Inflammatory macrophage (primary cell): ENCODE measurements around the gene ADTRP.

ENCODE experiments used
- DNase-seq, 2 donors: peaks; one replicate each; pipeline ENCODE4 v3.0.0-alpha.2; 2020 to 2022

ADTRP gene

DNA sequence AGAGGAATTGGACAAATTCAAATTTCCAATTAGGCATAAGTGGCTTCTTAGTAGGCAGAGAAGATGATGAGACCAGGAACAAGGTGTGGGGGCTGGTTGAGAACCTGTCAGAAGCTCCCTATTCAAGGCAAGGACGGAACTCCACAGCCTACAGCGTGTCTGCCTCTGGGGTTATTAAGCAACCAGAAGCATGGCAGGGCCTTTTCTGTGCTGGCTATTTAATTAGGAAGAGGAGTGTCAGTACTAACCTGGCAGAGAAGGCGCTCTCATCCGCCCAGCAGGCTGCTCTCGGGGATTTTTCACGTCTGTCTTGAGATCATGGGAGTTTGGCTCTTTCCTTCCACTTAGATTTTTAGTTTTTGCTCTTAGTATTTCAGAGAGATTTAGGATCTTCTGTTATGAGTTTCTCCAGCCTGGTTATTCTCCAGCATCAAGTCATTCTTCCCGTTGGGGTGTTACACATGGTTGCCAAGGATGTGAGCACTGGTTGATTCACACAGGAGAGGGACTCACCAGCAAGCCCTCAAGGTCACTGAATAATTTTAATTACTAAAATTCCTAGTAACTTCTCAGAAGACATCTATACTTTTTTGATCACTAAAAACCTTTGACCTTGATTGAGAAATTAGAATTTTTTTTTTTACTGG, 23.9 kb downstream of the ADTRP start:
- no peak for DNase-seq

DNA sequence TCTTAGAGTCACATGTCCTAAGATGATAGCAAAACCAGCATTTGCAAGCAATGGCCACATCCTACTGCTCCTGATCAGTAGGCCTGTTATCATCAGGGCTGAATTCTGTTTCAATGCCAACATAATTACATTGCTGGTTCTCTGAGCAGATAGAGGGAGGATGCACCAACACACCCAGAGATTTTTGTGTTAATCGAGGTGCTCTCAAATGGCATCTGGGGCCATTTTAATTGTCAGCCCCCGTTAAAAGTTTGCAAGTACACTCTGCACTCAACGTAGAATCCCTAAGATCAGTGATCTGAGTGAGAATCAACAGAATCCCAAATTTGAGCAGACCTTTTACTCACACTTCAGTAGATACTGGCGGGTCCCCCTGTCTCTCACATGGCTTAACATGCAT, 24.8 kb downstream of the ADTRP start:
- DNase-seq, result no peak

DNA sequence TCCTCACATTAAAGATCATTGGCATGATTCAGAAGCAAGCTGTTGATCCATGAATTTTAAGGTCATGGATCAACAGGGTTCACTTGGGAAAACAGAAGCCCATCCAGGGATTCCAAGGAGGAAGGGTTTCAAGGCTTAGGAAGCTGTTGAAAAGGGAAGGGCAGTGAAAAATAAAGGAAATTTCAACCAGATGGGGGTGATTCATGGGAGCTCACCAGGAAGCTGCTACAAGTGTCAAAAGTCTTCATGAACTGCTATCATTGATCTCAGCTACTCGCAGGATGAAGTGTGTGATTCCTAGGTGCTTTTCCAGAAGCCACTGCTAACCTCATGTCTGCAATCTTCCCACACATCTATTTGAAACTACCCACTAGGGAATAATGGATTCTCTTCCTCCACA, 26.2 kb downstream of the ADTRP start:
- DNase-seq, result no peak

DNA sequence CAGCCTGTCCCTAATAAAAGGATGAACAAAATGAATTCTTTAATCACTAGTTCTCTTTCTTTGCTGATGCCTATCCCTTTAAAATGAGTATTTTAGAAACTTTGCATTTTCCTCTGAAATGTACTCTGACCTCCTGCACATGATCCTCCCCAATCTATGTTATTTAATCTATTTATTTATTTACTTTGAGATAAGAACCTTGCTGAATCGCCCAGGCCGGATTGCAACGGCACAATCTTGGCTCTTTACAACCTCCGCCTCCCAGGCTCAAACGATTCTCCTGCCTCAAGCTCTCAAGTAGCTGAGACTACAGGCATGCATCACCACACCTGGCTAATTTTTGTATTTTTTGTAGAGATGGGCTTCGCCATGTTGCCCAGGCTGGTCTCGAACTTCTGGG, 27.9 kb downstream of the ADTRP start:
- DNase-seq, result no peak

DNA sequence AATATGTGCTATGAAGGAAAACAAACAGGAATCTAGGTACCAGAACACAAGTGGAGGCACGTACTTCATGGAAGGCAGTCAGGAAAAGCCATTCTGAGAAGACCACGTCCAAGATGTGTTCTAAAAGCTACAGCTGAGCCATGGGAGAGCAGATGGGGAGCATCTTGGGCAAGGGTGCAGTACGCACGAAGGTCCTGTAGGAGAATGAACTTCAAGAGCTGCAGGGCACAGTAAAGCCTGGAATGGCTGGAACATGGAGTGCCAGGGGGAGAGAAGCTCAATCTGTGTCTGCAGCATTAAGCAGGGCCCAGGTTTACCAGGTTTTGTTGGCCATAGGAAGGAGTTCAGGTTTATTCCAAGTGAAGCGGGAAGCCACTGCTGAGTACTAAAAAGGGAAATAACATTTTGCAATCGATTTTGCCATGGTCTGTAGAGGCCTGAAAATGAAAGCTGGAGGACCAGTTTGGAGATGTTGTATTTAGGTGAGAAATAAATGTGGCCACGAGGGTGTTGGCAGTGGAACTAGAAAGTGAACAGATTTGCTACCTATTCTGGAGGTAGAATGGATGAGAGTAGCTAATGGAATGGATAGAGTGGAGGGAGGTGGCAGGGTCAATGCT, 29.9 kb downstream of the ADTRP start:
- peak; percentile 42 to 61 for DNase-seq

DNA sequence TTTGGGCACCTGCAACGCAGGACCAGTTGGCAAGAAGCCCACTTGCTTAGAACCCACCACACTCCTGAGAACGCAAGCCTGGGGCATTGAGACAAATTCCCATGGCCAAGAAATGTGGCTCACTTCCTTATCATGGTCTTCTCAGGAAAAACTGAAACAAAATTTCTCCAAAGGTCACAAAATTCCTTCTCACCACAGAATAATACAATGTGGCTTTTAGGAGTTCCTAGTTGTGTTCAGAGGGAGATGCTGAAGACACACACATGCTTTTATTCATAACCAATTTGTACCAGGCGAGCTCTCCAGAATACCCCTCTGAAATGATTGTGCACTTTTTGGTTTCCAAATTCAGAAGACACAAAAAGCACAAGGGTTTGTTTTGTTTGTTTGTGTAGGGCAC, 31.6 kb downstream of the ADTRP start:
- no peak for DNase-seq

DNA sequence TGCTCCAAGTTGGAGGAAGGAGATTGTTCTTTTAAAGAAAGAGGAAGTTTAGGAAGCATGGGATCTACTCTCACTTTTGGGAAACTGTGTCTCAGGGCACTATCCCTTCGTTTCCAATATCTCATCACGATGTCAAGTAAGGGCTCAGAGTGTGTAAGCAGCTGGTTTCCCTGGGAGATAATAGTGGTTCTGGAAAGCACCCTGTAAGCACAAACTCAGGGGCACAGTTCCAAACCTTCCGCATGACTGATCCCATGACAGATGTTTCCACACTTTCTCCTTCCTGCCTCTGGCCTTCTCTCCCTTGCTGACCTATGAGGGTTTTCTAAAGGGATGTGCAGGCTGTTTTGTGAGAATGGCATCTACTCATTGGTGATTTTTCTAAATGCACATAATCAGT, 33.9 kb downstream of the ADTRP start:
- DNase-seq, result peak; percentile 88 to 90

DNA sequence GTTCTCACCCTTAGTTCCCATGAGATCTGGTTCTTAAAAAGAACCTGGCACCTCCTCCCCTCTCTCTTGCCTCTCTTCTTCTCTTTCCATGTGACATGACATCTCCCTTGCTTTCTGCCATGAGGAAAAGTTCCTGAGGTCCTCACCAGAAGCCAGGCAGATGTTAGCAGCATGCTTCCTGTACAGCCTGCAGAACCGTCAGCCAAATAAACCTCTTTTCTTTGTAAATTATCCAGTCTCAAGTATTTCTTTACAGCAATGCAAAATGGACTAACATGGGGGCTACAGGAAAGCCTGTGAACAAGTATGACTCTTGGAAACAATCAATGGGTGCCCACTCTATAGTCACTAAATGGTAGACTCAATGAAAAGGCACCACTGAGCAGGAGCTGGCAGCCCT, 34.5 kb downstream of the ADTRP start:
- no peak for DNase-seq

DNA sequence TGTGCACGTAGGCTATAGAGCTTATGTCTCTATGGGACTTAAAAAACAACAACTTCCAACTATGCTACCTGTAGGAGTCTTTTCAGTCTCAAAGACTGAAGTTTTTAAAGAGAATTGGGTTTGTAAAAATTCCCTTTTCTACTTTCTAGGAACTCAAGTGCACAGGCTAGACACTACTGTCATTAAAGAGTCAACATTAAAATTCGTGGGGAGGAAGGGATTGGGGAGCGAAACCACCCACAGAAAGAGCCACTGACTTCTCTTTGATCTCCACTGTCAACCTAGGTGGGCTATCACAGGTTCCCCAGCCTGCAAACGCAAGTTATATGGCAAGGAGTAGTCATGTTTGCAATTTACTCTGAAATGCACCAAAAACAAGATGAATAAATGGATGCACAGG, 37.7 kb downstream of the ADTRP start:
- no peak for DNase-seq

DNA sequence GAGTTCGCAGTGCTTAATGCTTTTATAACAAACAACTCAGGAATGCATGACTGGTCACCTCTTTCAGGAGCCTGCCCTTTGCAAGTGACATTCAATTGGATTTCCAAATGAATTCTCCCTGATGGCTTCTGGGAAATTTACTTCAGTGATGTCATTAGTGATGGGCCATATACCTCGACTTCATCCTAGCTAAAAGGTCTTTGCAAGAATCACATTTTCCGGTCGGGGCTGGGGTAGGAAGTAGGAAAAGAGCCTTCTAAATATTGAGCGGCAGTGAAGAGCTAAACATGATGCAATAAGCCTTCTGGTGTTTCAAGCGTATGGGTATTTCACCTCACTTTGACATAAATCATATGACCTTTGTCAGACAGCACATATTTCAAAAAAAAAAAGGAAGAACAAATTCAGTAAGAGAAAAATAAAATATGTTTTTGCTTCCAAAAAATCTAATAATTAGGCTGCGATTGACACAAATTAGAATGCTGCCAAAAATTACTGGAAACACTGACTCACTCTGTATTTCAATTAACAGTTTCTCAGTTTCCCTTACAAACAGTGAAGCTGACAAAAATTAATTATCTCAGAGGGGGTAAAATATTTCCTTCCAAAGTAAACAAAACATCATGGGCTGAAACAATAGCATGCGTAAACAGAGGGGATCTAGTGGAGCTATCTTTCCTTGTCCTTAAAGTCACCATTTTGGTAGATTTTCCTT, 39.8 kb downstream of the ADTRP start:
- DNase-seq, result peak; percentile 75 to 81

DNA sequence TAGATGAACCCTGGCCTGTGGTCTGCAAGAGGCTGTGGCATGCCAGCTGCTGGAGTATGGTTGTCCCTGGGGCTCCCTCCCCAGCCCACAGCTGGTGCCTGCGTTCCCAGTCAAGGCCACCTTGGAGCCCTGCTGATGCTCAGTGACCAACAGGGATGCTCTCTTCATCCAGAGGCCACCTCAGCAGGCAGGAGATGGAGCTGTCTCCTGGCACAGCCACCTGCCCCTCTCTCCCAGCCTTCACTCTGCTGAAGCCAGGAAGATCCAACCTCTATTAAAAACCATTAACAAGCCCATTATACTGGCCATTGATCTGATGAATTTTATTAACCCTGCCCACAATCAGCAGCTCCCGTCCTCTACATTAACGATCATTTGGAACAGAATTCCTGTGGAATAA, 40.4 kb downstream of the ADTRP start:
- DNase-seq, result no peak

DNA sequence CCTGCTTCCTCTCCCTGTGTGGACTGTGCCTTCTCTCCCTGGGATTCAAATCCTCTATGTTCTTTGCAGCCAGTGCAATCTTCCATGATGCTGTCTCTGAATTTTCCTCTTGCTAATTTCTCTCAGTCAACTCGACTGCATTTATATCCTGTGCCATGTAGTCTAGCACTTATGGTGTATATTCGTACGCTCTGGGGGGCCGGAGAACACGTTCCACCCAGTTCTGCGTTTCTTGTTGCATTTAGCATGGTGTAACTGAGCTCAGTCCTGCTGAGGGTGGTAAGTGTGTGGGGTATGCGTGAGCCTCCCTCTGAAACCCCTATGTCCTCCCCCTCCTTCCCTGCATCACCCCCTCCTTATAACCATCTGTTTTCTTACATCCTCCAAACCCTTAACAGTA, 42.0 kb downstream of the ADTRP start:
- no peak for DNase-seq

DNA sequence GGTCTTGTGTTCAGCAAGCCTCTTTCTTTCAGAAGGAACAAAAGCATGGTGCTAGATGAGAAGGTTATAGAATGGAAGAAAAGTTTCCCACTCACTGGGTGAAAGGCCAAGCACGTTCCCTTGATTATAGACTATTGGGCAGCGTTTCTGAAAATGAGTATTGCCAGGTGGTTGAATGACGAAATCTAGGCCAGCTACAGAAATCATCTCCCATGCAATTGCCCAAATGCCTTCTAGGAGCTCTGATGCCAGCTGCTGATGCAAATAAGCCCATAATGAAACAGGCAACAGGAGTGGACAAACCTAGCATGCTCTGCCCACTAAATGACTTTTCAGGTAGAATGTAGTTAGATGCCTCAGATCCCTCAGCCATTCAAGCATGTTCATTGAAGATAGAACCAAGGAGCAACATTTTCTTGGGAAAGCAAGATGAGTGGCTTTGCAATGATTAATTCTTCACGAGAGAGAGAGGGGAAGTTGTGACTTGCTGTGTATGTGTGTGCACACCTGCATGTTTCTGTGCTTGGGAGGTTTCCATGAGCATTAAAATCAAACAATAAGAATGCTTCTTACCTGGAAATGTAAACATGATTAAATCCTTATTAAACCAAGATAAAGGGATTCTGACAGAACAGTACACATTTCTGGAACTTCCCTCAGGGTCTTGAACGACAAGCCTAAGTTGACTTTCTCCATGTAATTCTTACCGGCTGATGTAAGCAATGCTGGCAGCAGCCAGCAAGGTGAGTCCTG, 43.6 kb downstream of the ADTRP start:
- DNase-seq, result no peak

DNA sequence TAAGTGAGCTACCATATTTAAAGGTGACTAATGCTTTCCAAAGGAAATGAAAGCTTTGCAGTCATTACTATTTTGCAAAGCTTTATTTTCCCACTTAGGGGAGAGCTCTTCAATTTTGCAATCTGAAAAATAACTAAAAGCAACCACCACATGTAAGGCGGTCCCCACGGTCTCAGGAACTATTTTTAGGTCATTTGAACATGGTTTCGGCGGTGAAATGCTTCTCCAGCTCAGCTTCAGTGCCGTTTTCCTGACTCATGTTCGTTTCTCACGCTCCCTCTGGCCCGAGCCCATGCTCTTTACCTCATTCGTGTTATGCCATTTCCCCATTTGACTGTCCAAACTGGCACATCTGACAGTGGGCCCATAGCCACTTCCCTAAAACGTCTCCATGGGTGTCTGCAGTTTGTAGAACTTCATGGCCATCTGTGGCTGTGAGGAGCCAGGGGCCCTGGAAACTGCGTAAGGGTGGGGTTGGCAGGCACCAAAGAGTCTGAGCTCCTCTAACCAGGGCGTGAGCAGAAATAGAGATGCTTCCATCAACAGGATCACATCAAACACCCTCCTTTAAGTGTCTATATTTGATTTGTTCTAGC, 46.5 kb downstream of the ADTRP start:
- peak; percentile 98 to 99 for DNase-seq

DNA sequence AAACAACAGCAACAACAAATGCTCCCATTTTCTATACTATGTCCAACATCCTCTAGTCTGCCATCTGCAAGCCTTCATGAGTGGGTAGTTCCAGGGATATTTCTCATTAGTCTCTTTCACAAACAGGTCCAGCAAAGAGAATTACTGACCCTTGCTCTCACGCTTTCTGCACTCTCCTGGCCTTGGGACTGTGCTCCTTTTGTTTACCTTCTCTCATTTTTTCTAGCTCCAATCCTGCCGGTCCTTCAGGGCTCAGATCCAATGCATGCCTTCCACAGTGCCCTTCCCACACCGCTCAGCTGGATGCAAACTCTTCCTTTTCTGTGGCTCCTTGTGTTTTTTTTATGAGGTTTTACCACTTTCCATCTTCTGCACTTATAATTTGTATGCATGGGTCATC, 47.2 kb downstream of the ADTRP start:
- peak in 1 of 2 donors; percentile 20 for DNase-seq

DNA sequence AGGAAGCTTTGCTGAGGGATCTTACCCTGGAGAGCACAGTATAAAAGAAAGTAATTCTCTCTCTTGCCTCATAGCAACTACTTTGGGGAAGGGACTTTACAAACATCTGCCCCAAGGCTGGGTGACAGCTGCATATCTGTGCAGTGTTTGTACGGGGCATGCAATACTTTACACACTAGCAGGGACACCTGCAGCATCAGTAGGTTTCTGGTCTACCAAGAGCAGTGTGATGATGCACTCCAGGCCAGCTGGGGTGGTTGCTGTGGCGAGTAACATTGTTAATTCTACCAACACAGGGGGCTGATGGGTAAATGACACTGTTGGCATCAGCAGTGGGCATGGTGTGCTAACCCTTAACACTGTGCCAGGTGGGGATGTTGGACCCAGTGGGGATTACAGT, 48.0 kb downstream of the ADTRP start:
- no peak for DNase-seq

DNA sequence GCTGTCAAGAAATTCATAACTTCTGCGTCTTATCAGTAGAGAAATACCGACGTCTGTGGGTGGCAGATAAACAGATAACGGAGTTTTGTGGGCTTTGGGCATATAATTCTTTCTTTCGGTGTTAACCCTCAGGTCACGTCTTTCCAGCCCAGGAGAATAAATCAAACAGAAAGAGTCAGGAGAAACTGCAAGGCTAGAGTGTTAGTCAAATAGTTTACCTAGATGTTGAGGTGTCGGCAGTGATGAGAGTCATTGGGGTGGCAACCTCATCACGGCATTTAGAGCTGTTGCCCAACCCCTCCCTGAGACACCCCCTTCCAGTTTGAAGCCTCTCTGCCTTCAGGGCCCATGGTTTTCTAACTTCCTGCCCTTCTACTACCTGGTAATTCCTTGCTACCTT, 49.5 kb downstream of the ADTRP start:
- no peak for DNase-seq

DNA sequence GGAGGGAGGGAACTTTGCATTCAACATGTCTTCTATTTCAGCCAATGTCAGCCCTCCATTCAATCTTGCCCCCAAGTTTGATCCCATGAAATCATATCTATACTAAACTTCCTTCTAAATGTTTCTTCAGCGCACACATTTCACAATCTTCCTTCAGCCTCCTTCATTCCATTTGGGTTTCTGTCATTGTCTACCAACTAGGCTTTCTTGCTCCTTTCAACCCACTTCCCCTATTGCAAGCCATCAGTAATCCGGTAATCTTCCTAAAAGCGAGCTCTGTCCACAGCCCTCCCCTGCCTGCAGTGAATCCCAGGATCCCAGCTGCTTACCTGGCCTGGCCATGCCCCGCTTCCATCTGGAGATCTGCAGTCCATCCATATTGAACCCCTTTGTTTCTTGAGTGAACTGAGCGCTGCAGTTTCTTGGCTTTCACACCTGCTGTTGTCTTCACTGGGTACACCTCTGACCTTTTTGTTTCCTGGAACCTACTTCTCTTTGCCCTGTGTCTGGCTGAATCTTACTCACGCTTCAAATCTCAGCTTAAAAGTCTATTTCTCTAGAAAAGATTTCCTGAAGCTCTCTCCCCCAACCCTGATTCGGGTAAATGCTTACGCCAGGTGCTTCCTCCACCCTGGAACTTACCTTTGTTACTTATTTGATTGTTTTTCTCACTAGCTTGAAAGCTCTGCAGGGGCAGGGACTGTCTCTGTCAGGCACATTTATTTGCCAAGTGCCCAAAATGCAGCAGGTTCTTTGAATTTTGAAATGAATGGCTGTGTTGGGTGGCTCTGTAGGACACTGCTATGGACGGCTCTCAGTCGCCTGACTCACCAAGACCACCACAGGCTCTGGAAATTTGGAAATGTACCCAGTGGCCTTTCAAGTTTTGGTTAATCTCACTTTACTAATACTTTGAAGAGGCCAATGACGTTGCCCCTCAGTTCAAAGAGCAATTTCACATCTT, 50.3 kb downstream of the ADTRP start:
- peak; percentile 76 to 87 for DNase-seq

DNA sequence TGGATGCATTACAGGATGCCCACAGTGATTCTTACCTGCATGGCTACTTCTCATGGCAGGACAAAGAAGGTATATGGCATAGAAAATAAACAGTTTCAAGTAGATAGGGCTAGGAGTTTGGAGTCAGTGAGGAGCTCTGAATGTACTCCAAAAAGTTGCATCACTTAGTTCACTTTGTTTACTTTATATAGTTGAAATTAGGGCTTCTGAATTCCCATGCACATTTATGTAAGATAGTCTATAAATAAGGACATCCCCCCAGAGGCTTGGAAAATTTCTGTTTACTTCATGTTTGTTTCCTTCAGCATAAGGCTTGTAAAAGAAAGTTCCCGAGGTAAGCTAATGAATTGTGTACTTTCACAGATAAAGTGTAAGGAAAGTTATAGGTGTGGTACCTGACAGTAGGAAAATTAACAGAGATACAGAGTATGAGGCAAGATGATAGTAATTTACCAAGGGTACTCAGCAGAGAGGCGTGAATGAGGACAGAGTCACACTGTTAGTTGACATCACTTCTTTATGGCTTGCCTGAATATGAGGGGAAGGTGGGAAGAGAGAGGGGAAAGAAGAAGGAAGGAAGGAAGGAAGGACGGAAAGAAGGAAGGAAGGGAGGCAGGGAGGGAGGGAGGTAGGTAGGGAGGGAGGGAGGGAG, 51.1 kb downstream of the ADTRP start:
- DNase-seq, result peak; percentile 30 to 33

DNA sequence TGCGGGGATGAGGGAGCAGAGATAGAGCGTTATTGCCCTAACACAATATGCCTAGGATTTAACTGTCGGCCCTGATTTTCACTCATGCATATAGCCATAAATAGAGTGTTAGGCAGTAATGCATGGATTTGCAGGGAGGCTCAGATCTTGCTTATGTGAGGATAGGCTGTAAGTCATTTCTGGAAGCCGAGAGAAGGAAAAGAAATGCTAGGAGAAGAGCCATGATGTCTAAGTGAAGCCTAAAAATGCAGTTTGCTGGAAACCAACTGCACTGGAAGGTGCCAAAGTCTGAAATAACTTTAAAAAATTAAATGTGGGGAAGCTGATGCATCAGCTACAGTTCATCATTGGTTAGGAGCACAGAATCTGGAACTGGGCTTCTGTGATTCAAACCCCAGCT, 54.3 kb downstream of the ADTRP start:
- DNase-seq, result no peak
